K562 (cell line): ENCODE results near the gene ZWINT. TPM values are rescaled to one million over a fixed set of nuclear protein-coding genes. Genes with fewer than 3 reads are reported as not detected.

ENCODE experiments used
- ATAC-seq: fragments of 200-7000 bp; cut with Tn5 transposase; 3 replicates; pipeline ENCODE4 v1.9.1; 2020; ENCODE audit warnings: moderate library complexity
- BruUV-seq: library from RNA; stranded (reverse); fragments of 400-500 nt; replicated peaks from 2 replicates; lab custom pipeline; 2021; lab: Mats Ljungman, UMichigan
- CTCF ChIA-PET: fragments of 300-600 bp; formaldehyde crosslinking; extraction: SDS; loops from one replicate; lab custom pipeline; 2021; ENCODE audit warnings: low intra/inter-chr PET ratio; lab: Yijun Ruan, JAX
- POLR2A ChIA-PET: fragments of 300-600, 350-650 bp; sonication (Branson Sonifier 250); formaldehyde crosslinking; extraction: SDS; loops from one replicate; lab custom pipeline; 2021; ENCODE audit warnings: antibody characterized with exemption, inconsistent platforms; lab: Yijun Ruan, JAX
- DNase-seq, 4 experiments: peaks; one replicate each; pipeline versions ENCODE4 v3.0.0 to v3.0.0-alpha.2; 2011 to 2018; ENCODE audit warnings: low spot score in 3 of 4, mixed read lengths in 3 of 4; ENCODE audit errors: extremely low read depth in 1 of 4
- FAIRE-seq: peaks from 2 replicates; lab custom pipeline; 2011; peaks lifted over from hg19 to GRCh38; lab: Jason Lieb, UNC
- H2AFZ ChIP-seq: 2 replicates; pipeline ENCODE4 v1.6.0; 2011; ENCODE audit warnings: low read depth, low read length, control low read depth, inconsistent platforms
- H3K27ac ChIP-seq: fragments of 200-600 bp; 3 replicates; pipeline ENCODE4 v1.8.0; 2011; ENCODE audit warnings: low read depth, mild to moderate bottlenecking, control low read depth, inconsistent platforms, low read length, moderate library complexity, mixed read lengths; ENCODE audit errors: extremely low read depth
- H3K27me3 ChIP-seq, 2 experiments: fragments of 300-600 bp in 1 of 2; 2 replicates in 1 of 2; 3 replicates in 1 of 2; pipeline versions ENCODE4 v1.6.0 to v1.8.0; 2011; ENCODE audit warnings: inconsistent platforms in 2 of 2, low read length in 2 of 2, mild to moderate bottlenecking in 1 of 2, mixed read lengths in 1 of 2, moderate library complexity in 1 of 2; ENCODE audit not compliant: control insufficient read depth in 2 of 2, insufficient read depth in 2 of 2
- H3K36me3 ChIP-seq: fragments of 300-600 bp; 3 replicates; pipeline ENCODE4 v1.8.0; 2011; ENCODE audit warnings: mild to moderate bottlenecking, low read length, inconsistent platforms; ENCODE audit not compliant: control insufficient read depth, insufficient read depth
- H3K4me1 ChIP-seq, 2 experiments: fragments of 200-600 bp in 1 of 2; replicated peaks in 1 of 2; 2 replicates in 1 of 2; 3 replicates in 1 of 2; pipeline versions ENCODE4 v1.5.1 to v1.8.0; 2011; ENCODE audit warnings: inconsistent platforms in 2 of 2, low read length in 2 of 2, mild to moderate bottlenecking in 1 of 2, mixed read lengths in 1 of 2, moderate library complexity in 1 of 2; ENCODE audit not compliant: control insufficient read depth in 2 of 2, insufficient read depth in 2 of 2
- H3K4me2 ChIP-seq: 2 replicates; pipeline ENCODE4 v1.6.1; 2011; ENCODE audit warnings: low read length, control low read depth, inconsistent platforms, mixed read lengths; ENCODE audit not compliant: insufficient read depth
- H3K4me3 ChIP-seq: fragments of 200-600 bp; sonication (generic), shearing (Covaris generic); 2 replicates; pipeline ENCODE4 v1.5.1; 2016; ENCODE audit warnings: control low read depth, inconsistent platforms
- H3K79me2 ChIP-seq: fragments of 200-600 bp; 3 replicates; pipeline ENCODE4 v1.8.0; 2011; ENCODE audit warnings: low read length, inconsistent platforms; ENCODE audit not compliant: control insufficient read depth, insufficient read depth
- H3K9ac ChIP-seq, 2 experiments: 2 replicates each; pipeline versions ENCODE4 v1.6.0 to v1.6.1; 2011; ENCODE audit warnings: low read depth in 2 of 2, low read length in 2 of 2, control low read depth in 1 of 2, inconsistent platforms in 1 of 2, mild to moderate bottlenecking in 1 of 2, mixed read lengths in 1 of 2; ENCODE audit not compliant: insufficient read depth in 1 of 2
- H3K9me1 ChIP-seq: one replicate; pipeline ENCODE4 v1.6.0; 2011; ENCODE audit warnings: inconsistent platforms, mild to moderate bottlenecking, low read length, moderate library complexity; ENCODE audit not compliant: control insufficient read depth, insufficient read depth
- H3K9me3 ChIP-seq: replicated peaks from 2 replicates; pipeline ENCODE4 v1.5.1; 2011; ENCODE audit warnings: low read depth, low read length, inconsistent platforms; ENCODE audit not compliant: control insufficient read depth, insufficient read depth
- H4K20me1 ChIP-seq: replicated peaks from 2 replicates; pipeline ENCODE4 v1.6.1; 2011; ENCODE audit warnings: low read length, inconsistent platforms, mixed read lengths; ENCODE audit not compliant: control insufficient read depth, insufficient read depth
- ARID1B ChIP-seq: fragments of 450-650 bp; IDR thresholded peaks from 2 replicates; pipeline ENCODE4 v1.6.1; 2016; ENCODE audit warnings: antibody characterized with exemption, mild to moderate bottlenecking, inconsistent platforms
- ATF1 ChIP-seq, 2 experiments: fragments of 450-650 bp in 1 of 2; IDR thresholded peaks; 2 replicates each; pipeline ENCODE4 v1.6.1; 2016; ENCODE audit warnings: missing compliant biosample characterization in 1 of 2, missing genetic modification characterization in 1 of 2
- ATF6 ChIP-seq: sonication (generic); formaldehyde crosslinking; IDR thresholded peaks from 2 replicates; pipeline ENCODE4 v1.4.0; 2020; ENCODE audit warnings: mild to moderate bottlenecking, missing genetic modification reagents
- BMI1 ChIP-seq: fragments of 150-350 bp; IDR thresholded peaks from 2 replicates; pipeline ENCODE4 v1.6.1; 2014; ENCODE audit warnings: low read length
- EWSR1 ChIP-seq: fragments of 450-650 bp; IDR thresholded peaks from 2 replicates; pipeline ENCODE4 v1.6.1; 2018; ENCODE audit warnings: borderline replicate concordance, mild to moderate bottlenecking, low read depth, moderate library complexity; ENCODE audit not compliant: partially characterized antibody
- HIVEP1 ChIP-seq: fragments of 250-450 bp; sonication (Bioruptor Pico); IDR thresholded peaks from 2 replicates; pipeline ENCODE4 v1.4.0; 2020; ENCODE audit warnings: mild to moderate bottlenecking
- NFE2L1 ChIP-seq: fragments of 450-650 bp; IDR thresholded peaks from 2 replicates; pipeline ENCODE4 v1.6.1; 2016; ENCODE audit warnings: missing genetic modification characterization, low read depth, mild to moderate bottlenecking, missing compliant biosample characterization, moderate library complexity, borderline replicate concordance
- PTBP1 ChIP-seq: fragments of 200-400 bp; formaldehyde crosslinking; IDR thresholded peaks from 2 replicates; pipeline ENCODE4 v1.6.1; 2017; ENCODE audit warnings: low read depth, low read length
- ZNF23 ChIP-seq: fragments of 250-450 bp; sonication (Bioruptor Pico); IDR thresholded peaks from 2 replicates; pipeline ENCODE4 v1.4.0; 2020; ENCODE audit warnings: mild to moderate bottlenecking
- ZNF324 ChIP-seq: fragments of 250-450 bp; sonication (Bioruptor Pico); IDR thresholded peaks from 2 replicates; pipeline ENCODE4 v1.4.0; 2020; ENCODE audit warnings: mild to moderate bottlenecking
- ZNF384 ChIP-seq: IDR thresholded peaks from 2 replicates; pipeline ENCODE4 v1.6.1; 2012; ENCODE audit warnings: low read depth, low read length, improper control_type of control experiment
- ZNF507 ChIP-seq: conservative IDR thresholded peaks from 2 replicates; pipeline ENCODE4 v1.6.1; 2017; ENCODE audit warnings: missing genetic modification characterization, missing compliant biosample characterization
- ZNF589 ChIP-seq: fragments of 200-800 bp; sonication (Bioruptor generic); IDR thresholded peaks from 2 replicates; pipeline ENCODE4 v1.6.1; 2016; ENCODE audit warnings: low read depth, missing genetic modification characterization, missing compliant biosample characterization
- WGBS: fragments of 100-300 bp; shearing (Covaris generic); methylation state at CpG from one replicate; pipeline ENCODE4 v1.1.6; 2016; ENCODE audit warnings: low coverage, mixed read lengths; ENCODE audit not compliant: insufficient coverage; ENCODE audit errors: missing lambda C conversion rate; 5-methylcytosine and 5-hydroxymethylcytosine counted together
- in situ Hi-C: fragments of 300-500 bp; cut with MboI; formaldehyde crosslinking; loops from 4 replicates; pipeline ENCODE4 v1.15.0; 2018; ENCODE audit warnings: inconsistent platforms, mixed read lengths
- intact Hi-C: fragments of 100-400 bp; cut with micrococcal nuclease; formaldehyde crosslinking; loops from 2 replicates; pipeline ENCODE4 v1.14.2; 2022
- polyA plus RNA-seq, 8 experiments: library from polyadenylated mRNA; depleted of rRNA in 4 of 8; stranded (reverse) in 5 of 8; unstranded in 3 of 8; fragments of >200 nt; fragmentation: Nextera tagmentation in 2 of 8; fragmentation: Illumina TruSeq in 1 of 8; extraction: Ambion mirVana in 2 of 8; extraction: Trizol in 1 of 8; gene quantifications; 2 replicates each; pipeline versions ENCODE4 v1.2.1 to v1.2.3, GENCODE V29; 2011 to 2014; ENCODE audit warnings: inconsistent platforms in 1 of 8, missing spikeins in 1 of 8
- total RNA-seq, 7 experiments: library from RNA; depleted of rRNA in 6 of 7; stranded (reverse); fragments of >200 nt in 6 of 7; fragmentation: Illumina TruSeq in 2 of 7; extraction: Trizol in 2 of 7; gene quantifications; 2 replicates each; pipeline versions ENCODE4 v1.2.1 to v1.2.3, GENCODE V29; 2011 to 2021; ENCODE audit warnings: low replicate concordance in 1 of 7
- TF ChIP-seq, protein P1 (sequence below): fragments of 450-650 bp; formaldehyde crosslinking; IDR thresholded peaks from 2 replicates; pipeline ENCODE4 v1.4.0; 2020; ENCODE audit warnings: mild to moderate bottlenecking, moderate library complexity
- TF ChIP-seq, protein P2 (sequence below): fragments of 250-450 bp; sonication (Bioruptor Pico); IDR thresholded peaks from 2 replicates; pipeline ENCODE4 v1.5.1; 2021; ENCODE audit warnings: mild to moderate bottlenecking

ZWINT gene
- total and polyA plus RNA-seq, 9 of the 15 experiments (the other 6 are each of a cell fraction or from before 2014, with no cell fraction given): 122 to 245 (median 160) TPM

DNA sequence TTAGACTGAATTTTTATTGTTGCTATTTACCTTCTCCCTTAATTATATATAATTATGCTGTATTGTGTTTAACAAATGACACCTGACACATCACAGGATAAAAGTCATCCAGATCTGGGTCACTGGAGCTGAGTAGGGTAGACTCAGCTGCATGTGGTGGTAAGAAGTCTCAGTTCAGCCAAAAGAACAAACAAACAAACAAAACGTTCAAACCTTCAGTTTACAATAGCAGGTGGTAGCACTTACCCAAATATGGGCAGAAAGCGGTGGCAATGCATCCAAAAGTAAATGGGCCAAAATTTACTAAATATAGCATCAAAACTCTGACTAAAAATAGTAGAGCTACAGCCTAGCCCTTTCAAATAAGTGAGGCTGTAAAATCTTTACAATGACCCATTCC is 42.2 kb downstream of the ZWINT start (continued):
- TF ChIP-seq, protein P1, sequence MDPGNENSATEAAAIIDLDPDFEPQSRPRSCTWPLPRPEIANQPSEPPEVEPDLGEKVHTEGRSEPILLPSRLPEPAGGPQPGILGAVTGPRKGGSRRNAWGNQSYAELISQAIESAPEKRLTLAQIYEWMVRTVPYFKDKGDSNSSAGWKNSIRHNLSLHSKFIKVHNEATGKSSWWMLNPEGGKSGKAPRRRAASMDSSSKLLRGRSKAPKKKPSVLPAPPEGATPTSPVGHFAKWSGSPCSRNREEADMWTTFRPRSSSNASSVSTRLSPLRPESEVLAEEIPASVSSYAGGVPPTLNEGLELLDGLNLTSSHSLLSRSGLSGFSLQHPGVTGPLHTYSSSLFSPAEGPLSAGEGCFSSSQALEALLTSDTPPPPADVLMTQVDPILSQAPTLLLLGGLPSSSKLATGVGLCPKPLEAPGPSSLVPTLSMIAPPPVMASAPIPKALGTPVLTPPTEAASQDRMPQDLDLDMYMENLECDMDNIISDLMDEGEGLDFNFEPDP (CRISPR knock-in tag): no peak
- TF ChIP-seq NFE2L1 (tag): no peak

GRCh38 chr10:56317603-56318002 is 43.5 kb downstream of the ZWINT start:
- Histone ChIP-seq H3K4me3 (no peak overlapping the region), H3K9me1 (no peaks in the 10 kb centered on the region), H3K27me3 (no peaks in the 10 kb centered on the region), H3K27ac (no peak overlapping the region), H3K9ac (no peak overlapping the region), H3K9me3 (no peaks in the 10 kb centered on the region), H3K4me1 (no peaks in the 10 kb centered on the region), H2AFZ (no peak overlapping the region), H3K79me2 (no peaks in the 10 kb centered on the region), H3K4me2 (no peak overlapping the region), H3K36me3 (no peaks in the 10 kb centered on the region), H4K20me1 (no peaks in the 10 kb centered on the region)
- 3% methylated on average over 3 of the region's 3 CpGs for WGBS
- in situ Hi-C loops (no loop called here), intact Hi-C loops (no loop called here)
- ChIA-PET CTCF (no interaction called here), POLR2A (no interaction called here)
- DNase-seq (no peak), ATAC-seq (no peak), FAIRE-seq (no peak)
- BruUV-seq: no TSS peak
- no peak for TF ChIP-seq ZNF384
- no peak for TF ChIP-seq ZNF589 (CRISPR knock-in tag)
- TF ChIP-seq HIVEP1 (CRISPR knock-in tag): no peak
- no peak for TF ChIP-seq ATF1 (CRISPR knock-in tag; IDR thresholded peaks at IDR 0.05)
- no peak for TF ChIP-seq ATF1 (tag; IDR thresholded peaks at IDR 0.05)
- TF ChIP-seq, protein P1 (CRISPR knock-in tag): no peak
- TF ChIP-seq ZNF324: no peak
- TF ChIP-seq EWSR1: no peak
- TF ChIP-seq ZNF23: no peak
- TF ChIP-seq ATF6 (CRISPR knock-in tag): no peak
- no peak for TF ChIP-seq BMI1
- TF ChIP-seq, protein P2, sequence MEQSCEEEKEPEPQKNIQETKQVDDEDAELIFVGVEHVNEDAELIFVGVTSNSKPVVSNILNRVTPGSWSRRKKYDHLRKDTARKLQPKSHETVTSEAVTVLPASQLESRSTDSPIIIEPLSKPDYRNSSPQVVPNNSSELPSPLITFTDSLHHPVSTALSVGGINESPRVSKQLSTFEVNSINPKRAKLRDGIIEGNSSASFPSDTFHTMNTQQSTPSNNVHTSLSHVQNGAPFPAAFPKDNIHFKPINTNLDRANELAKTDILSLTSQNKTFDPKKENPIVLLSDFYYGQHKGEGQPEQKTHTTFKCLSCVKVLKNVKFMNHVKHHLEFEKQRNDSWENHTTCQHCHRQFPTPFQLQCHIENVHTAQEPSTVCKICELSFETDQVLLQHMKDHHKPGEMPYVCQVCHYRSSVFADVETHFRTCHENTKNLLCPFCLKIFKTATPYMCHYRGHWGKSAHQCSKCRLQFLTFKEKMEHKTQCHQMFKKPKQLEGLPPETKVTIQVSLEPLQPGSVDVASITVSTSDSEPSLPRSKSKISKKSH (CRISPR knock-in tag): no peak
- TF ChIP-seq ZNF507: no peak
- TF ChIP-seq ARID1B: no peak
- no peak for TF ChIP-seq PTBP1
